GM18861 (cell line): Measurements from ENCODE around the gene SLC35E3.
"Not testable (repeated sequence)": the region's sequence is repeated elsewhere in the genome, so short reads cannot be mapped to it uniquely, and the experiment has no call there.

Experiments
- ATAC-seq: cut with Tn5 transposase; IDR thresholded peaks from one replicate; pipeline ENCODE4 v1.9.1; 2021; ENCODE audit not compliant: unreplicated experiment

Gene SLC35E3

GRCh38 chr12:68811573-68811972 is 65.6 kb downstream of the SLC35E3 start:
- ATAC-seq: not testable (repeated sequence)

DNA sequence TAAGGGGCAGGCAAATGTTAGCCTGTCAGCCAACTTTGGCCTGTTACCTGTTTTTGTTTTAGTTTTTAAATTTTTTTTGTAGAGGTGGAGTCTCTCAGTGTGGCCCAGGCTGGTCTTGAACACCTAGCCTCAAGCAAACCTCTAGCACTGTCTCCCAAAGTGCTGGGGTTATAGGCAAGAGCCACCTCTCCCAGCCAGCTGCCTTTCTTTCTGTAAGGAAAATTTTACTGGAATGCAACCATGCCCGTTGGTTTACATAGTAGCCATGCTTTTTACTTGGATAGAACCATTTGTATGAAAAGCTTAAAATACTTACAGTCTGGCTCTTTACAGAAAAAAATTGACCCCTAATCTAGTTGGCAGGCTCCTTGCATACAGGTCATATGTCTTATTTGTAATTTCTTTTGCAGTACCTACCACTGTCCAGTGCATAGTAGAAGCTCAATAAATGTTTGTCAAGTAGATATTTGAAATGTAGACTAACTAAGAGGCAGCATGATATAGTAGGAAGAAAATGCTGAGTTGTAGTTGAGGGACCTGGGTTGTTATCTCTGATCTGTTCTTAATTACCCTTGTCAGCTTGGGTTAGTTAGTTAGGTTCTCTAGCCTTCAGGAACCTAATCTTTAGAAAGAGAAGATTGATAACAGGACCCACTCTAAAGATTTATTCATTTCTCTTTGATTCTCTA is 66.7 kb downstream of the SLC35E3 start:
- no peak for ATAC-seq

- ATAC-seq: no peak
Observed at GRCh38 chr12:68813242-68813593, 67.2 kb downstream of the SLC35E3 start.

DNA sequence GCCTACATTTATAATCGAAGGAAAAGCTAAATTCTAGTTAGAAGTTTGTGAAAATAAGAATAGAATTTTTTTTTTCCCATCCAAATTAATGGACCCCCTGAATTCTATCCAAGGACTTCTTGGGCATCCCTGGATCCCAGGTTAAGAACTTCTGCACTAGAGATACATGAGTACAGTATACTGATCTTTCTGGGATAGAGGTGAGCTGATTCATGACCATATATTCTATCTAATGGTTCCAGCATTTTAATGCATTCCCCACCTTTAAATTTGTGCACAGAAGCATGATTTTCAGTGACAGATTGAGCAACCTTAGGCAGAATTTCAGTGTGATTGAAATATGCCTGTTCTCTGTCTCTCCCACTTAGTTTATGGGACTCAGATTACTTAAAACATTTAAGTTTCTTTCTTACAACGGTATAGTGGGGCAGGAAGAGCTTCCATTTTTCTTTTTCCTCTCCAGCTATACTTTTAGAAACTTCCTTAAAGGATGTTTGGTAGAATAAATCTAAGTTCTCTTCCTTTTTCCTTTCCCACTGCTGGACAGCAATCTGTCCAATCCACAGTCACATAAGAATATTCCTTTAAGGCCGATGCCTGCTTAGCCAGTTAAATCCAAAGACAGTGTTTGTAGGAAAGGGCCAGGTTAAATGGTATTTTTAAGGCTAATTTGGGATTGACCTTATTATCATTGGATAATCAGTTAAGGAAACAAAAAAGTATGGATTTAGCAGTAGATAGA is 68.7 kb downstream of the SLC35E3 start:
- ATAC-seq: no peak

GRCh38 chr12:68815232-68815927 is 69.4 kb downstream of the SLC35E3 start:
- no peak for ATAC-seq

DNA sequence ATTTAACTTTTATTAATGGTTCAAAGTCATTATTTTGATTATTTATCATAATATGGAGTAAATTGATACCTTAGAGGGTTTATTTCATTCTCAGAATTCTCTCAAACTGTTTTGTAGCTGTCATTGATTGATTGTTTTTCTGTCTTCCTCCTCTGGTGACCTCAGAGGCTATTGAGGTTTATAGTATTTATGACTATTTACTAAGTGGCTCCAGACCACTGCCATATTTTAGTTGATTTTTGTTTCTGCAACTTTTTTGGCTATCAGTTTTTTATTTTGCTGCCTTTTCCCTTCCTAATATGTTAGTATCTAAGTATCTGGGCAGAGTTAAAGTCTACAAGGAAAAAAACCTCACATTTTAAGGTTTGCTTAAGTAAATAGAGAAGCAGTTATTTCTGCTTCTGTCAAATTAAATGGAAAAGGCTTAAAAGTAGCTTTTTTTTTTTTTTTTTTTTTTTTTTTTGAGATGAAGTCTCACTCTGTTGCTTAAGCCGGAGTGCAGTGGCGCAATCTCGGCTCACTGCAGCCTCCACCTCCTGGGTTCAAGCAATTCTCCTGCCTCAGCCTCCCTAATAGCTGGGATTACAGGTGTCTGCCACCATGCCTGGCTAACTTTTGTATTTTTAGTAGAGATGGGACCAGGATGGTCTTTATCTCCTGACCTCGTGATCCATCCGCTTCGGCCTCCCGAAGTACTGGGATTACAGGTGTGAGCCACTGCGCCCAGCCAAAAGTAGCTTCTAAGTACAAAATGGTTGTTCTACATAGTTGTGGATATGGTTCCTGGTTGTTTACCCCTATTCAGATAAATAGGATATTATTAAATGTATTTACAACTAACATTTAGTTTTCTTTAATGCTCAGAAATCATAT is 70.2 kb downstream of the SLC35E3 start:
- ATAC-seq: no peak

DNA sequence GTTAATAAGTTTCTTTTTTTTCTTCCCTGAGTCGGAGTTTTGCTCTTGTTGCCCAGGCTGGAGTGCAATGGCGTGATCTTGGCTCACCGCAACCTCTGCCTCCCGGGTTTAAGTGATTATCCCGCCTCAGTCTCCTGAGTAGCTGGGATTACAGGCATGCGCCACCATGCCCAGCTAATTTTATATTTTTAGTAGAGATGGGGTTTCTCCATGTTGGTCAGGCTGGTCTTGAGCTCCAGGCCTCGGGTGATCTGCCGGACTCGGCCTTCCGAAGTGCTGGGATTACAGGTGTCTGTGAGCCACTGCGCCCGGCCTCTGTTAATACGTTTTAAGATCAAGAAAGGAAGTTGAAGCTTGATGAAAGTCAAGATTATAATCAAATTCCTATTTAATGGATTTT is 73.5 kb downstream of the SLC35E3 start:
- not testable (repeated sequence) for ATAC-seq

DNA sequence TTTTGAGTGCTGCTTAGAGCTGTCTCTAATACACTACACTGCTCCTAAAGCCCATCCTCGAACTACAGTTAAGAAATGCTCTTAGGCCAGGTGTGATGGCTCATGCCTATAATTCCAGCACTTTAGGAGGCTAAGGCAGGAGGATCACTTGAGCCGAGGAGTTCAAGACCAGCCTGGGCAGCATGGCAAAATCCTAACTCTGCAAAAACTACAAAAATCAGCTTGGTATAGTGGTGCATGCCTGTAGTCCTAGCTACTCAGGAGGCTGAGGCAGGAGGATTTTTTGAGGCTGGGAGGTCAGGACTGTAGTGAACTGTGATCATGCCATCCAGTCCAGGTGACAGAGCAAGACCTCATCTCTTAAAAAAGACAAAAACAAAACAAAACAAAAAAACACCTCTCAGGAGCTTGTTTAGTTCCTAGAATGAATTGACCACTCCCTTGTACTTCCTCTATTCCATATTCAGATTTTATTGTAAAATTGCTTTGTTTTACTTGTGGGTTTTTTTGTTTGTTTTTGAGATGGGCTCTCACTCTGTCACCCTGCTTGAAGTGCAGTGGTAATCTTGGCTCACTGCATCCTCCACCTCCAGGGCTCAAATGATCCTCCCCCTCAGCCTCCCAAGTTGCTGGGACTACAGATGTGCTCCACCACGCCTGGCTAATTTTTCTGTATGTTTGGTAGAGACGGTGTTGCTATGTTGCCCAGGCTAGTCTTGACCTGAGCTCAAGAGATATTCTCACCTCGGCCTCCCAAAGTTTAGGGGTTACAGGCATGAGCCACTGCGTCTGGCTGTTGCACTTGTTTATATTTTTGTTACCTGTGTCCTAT is 75.6 kb downstream of the SLC35E3 start:
- no peak for ATAC-seq

- ATAC-seq: no peak
Observed at GRCh38 chr12:68823696-68824095, 77.7 kb downstream of the SLC35E3 start.

DNA sequence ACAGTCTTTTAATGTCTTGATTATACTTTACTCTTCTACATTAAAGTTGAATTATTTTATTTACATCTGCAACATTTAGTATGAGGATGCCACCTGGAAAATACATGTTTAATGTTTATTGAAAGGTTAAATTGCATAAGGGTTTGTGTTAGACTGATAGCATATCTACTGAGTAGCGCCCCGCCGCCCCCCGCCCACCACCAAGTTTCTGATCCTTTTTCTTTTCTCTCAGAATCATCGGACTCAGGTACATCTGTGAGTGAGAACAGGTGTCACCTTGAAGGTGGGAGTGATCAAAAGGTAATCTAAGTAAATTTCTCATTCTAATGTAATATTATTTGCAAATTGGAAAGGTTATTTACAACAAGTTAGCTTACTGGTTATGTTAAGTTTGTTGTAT is 78.2 kb downstream of the SLC35E3 start:
- no peak for ATAC-seq

- ATAC-seq: no peak
Observed at GRCh38 chr12:68824597-68825250, 78.7 kb downstream of the SLC35E3 start.

DNA sequence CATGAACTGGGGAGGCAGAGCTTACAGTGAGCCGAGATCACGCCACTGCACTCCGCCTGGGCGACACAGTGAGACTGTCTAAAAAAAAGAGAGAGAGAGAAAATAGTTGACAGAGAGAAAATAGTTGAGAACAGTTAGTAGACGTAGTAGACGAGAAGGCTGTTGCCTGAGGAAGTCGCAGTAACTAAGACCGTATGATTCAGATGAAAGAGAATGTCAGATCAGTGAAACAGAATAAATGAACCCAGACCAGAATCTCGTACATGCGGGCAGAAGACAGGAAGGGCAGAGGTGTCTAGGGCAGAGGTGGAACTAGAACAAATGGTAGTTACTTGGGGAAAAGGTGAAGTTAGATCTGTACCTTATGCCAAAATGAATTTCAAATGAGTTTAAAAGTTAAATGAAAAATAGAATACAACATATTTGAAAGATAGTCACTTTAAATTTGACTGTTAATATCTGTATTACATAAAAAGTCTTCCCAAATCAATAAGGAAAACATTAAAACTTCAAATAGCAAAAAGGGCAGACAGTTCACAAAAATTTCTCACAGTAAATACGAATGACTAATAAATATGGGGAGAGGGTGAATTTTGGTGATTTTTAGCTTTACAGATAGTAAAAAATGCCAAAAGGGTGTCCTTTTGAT is 79.7 kb downstream of the SLC35E3 start:
- no peak for ATAC-seq

DNA sequence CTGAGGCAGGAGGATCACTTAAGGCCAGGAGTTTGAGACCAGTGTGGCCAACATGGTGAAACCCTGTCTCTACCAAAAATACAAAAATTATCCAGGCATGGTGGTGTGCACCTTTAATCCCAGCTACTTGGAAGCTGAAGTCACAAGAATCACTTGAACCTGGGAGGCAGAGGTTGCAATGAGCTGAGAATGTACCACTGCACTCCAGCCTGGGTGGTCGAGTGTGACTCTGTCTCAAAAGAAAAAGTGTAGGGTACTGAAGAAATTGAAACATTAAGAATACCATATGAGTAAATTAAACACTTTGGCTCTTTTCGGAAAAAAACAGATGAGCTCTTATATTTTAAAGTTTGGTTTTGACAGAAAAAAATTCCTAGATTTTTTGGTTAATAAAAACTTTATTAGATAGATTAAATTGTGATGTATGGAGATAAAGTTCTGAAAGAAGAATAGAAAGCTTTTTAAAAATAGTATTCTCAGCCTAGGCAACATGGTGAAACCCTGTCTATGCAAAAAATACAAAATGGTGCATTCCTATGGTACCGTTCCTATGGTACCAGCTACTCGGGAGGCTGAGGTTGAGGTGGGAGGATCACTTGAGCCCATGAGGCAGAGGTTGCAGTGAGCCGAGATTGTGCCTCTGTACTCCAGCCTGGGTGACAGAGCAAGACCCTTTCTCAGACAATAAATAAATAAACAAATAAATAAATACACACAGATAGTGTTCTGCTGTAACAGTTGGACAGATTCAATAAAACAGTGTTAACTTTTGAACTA is 82.1 kb downstream of the SLC35E3 start:
- no peak for ATAC-seq

GRCh38 chr12:68828672-68829068 is 82.7 kb downstream of the SLC35E3 start:
- no peak for ATAC-seq
